ENCODE measurements around the gene BLTP3A.

BLTP3A gene

DNA sequence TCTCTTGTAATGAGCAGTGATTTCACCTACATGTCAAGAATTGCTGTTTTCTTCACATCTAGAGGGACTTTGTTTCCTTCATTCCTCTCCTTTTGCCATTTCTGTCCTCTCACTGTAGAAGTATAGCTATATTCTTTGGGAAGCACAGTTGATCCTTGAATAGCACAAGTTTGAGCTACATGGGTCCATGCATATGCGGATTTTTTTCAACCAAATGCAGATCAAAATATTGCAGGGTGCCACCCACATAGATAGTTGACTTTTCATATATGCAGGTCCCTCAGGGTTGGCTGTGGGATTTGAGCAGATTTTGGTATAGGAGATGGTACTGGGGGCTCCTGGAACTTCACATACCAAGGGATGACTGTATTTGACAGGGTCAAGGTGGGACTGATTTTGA, 41.1 kb downstream of the BLTP3A start:
- DNase-seq: no peak

DNA sequence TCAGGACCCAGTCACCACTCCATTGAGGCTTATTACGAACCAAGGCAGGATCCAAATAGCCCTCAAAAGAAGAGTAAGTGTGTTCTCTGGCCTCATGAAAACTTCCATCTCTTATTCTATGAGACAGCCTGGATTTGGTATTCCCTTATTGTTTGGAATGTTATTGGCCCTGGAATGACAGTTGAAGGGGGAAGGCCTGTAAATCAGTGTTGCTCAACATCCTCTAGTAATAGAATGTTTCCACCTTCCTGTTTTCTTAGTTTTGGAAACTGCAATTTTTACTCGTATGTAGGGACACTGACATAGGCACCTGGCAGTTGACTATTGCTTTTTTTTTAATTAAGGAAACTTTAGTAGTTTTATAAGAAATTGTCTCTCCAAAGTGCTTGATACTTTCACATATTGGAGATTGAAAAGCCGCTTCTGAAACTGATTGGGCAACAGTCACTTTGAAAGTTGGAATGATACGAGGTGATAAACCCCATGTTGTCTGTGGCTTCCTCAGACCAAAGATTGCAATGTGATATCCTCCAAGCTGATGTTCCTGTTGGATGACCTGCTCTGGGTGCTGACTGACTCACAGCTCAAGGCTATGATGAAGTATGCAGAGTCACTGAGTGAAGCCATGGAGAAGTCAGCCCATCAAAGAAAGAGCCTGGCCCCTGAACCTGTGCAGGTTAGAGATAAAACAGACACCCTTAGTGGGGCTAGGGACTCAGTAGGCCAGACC, 43.1 kb downstream of the BLTP3A start:
- DNase-seq: no peak

DNA sequence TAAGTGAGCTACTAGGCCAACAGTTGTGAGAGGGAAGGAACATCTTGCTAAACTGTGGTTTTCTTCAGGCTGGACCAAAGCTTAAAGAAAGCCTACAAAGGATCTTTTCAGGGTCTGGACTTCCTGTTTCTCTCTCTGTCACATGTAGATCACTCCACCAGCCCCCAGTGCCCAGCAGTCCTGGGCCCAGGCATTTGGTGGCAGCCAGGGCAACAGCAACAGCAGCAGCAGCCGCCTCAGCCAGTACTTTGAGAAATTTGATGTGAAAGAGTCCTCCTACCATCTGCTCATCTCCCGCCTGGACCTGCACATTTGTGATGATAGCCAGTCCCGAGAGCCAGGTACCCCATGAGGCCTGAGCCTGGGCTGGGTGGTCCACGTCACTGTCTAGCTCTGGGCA, 44.1 kb downstream of the BLTP3A start:
- no peak for DNase-seq

DNA sequence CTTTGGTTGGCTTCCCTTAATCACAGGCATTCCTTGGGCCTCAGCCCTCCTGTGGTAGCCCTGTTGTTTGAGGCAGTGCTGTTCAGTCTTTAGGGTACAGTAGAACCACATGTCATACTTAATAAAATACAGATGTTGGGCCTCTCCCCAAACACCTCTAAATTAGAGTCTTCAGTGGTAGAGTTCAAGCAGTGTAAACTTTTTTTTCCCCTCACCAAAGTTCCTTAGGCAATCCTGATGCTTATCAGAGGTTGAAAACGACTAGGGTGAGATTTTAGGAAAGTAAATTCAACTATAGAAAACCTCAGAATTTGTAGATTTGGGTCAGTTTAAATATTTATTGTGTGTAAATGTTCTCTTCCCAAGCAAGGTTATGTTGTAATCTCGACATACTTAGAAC, 44.6 kb downstream of the BLTP3A start:
- no peak for DNase-seq

DNA sequence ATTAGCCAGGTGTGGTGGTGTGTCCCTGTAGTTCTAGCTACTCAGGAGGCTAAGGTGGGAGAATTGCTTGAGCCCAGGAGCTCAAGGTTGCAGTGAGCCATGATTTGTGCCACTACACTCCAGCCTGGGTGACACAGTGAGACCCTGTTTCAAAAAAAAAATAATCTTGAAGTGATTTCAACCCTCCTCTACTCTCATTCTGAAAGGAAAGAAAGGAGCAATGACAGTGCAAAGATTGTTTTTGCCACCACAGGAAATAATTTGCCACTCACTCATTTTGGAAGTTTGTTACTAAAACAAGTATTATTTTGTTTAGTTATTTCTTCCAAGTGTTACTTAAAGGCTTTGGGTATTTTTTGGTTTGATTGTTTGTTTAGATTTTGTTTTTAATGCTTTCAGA, 45.6 kb downstream of the BLTP3A start:
- DNase-seq: no peak

DNA sequence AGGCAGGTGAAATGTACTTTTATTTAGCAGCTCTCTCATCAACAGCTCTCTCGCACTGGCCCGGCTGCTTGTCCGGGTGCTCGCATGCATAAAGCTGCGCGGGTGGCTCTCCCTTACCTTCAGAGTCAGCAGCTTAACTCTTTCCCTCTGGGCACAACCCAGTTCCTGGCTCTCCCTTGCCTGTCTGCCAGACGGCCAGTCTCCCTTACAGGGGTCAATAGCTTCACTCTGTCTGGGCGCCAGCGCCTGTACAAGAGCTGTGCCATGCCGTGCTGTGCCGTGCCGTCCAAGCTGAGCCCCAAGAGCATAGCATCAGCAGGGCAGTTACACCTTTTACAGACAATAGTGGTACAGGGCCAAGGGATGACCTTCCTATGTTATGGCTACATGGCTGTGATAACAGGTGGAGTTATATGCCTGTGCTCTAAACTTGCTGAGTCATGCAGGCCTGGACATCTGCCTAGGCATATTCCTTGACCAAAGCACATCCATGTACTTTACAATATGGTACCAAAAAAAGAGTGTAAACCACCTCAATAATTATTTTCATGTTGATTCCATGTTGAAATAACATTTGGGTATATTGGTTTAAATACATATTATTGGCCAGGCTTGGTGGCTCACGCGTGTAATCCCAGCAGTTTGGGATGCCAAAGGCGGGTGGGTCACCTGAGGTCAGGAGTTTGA, 47.9 kb downstream of the BLTP3A start:
- DNase-seq: no peak

All from stimulated activated CD4-positive, alpha-beta T cell treated with anti-CD3 and anti-CD28 coated beads, Interleukin-4, amount 100 ng/mL, for 24 hours (primary cell).